Activated CD8-positive, alpha-beta memory T cell treated with anti-CD3 and anti-CD28 coated beads, Interleukin-2, amount 10 ng/mL, durations not matched to agents 7 days and 5 days (primary cell): ENCODE measurements around the gene SLC8A2. TPM values are rescaled to one million over a fixed set of nuclear protein-coding genes. Genes with fewer than 3 reads are reported as not detected.

Source experiments
- ATAC-seq: fragments of 150-1000 bp; cut with Tn5 transposase; one replicate; pipeline ENCODE4 v1.10.0; 2021; ENCODE audit warnings: moderate library complexity
- CTCF ChIA-PET: fragments of 350-600 bp; sonication (Branson Sonifier 250); formaldehyde crosslinking; loops from one replicate; lab custom pipeline; 2021; ENCODE audit warnings: antibody characterized with exemption; lab: Charles Lee
- DNase-seq: peaks from one replicate; pipeline ENCODE4 v3.0.0-alpha.2; 2020
- H3K27ac Mint-ChIP-seq: one replicate; pipeline ENCODE4 v1.8.0; 2021; ENCODE audit warnings: mild to moderate bottlenecking, mixed read lengths
- H3K27me3 Mint-ChIP-seq: one replicate; pipeline ENCODE4 v1.8.0; 2021; ENCODE audit warnings: mixed read lengths
- H3K36me3 Mint-ChIP-seq: one replicate; pipeline ENCODE4 v1.8.0; 2021; ENCODE audit warnings: mild to moderate bottlenecking, mixed read lengths
- H3K4me1 Mint-ChIP-seq: one replicate; pipeline ENCODE4 v1.8.0; 2021; ENCODE audit warnings: mixed read lengths
- H3K4me3 Mint-ChIP-seq: one replicate; pipeline ENCODE4 v1.8.0; 2021; ENCODE audit warnings: mild to moderate bottlenecking, moderate library complexity, mixed read lengths
- H3K9me3 Mint-ChIP-seq: one replicate; pipeline ENCODE4 v1.8.0; 2022; ENCODE audit warnings: low read depth, mixed read lengths
- total RNA-seq, 2 experiments: library from RNA; stranded (reverse); gene quantifications; one replicate each; pipeline ENCODE4 v1.2.3, GENCODE V29; 2021

Gene SLC8A2
- total RNA-seq, 2 experiments from 2014 or later = 0.14 to 0.32 TPM

DNA sequence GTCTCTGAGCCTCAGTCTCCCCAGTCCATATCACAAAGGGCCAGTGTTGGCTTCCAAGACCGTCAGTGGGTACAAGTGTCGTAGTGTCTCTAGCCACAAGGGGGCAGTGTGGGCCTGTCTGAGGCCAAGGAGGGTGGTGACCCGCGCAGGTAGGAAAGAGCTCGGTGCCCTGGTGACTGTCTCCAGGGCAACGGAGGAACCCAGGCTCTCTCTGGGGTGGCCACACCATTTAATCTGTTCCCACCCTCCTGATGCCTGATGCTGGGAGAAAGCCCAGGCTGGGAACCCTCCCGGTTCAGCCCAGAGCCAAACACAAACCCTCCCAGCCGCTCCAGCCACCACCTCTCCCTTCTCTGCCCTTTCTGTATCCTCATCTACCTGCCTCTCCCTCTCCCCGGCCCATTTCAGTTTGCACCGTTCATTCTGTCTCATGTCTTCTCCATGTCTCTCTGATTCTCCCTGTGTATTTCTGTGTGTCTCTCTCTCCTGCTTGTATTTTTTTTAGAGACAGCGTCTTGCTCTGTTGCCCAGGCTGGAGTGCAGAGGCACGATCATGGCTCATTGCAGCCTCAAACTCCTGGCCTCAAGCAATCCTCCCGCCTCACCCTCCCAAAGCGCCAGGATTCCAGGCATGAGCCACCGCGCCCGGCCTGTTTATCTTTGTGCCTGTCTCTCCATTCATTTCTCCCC, 34.8 kb downstream of the SLC8A2 start:
- H3K36me3 Mint-ChIP-seq = no peaks in the 10 kb centered on the region
- ATAC-seq = peak; percentile 90
- no peak overlapping the region for H3K27ac Mint-ChIP-seq
- H3K9me3 Mint-ChIP-seq = no peaks in the 10 kb centered on the region
- H3K4me1 Mint-ChIP-seq = peaks cover 49% of the 10 kb centered on the region
- no peak overlapping the region for H3K4me3 Mint-ChIP-seq
- CTCF ChIA-PET = interaction anchor here (0.5 to 16.9 kb wide), 38 partner anchors 9 to 328 kb away, joined by 3 to 408 read pairs (median 4); partner anchors contain the start of genes DHX34, EHD2, INAFM1 and KPTN
- DNase-seq = peak; percentile 86
- peaks cover 37% of the 10 kb centered on the region for H3K27me3 Mint-ChIP-seq

GRCh38 chr19:47435883-47436417, 35.7 kb downstream of the SLC8A2 start:
- H3K4me3 Mint-ChIP-seq = peak overlapping the region; percentile 27
- peak overlapping the region; percentile 21 for H3K27ac Mint-ChIP-seq
- H3K36me3 Mint-ChIP-seq = no peaks in the 10 kb centered on the region
- peaks cover 35% of the 10 kb centered on the region for H3K27me3 Mint-ChIP-seq
- DNase-seq (no peak), ATAC-seq (no peak)
- no peaks in the 10 kb centered on the region for H3K9me3 Mint-ChIP-seq
- CTCF ChIA-PET = interaction anchor here (1.0 to 16.9 kb wide), 24 partner anchors 8 to 305 kb away, joined by 3 to 408 read pairs (median 6); partner anchors contain the start of genes DHX34, EHD2, INAFM1 and KPTN
- H3K4me1 Mint-ChIP-seq = peaks cover 52% of the 10 kb centered on the region

DNA sequence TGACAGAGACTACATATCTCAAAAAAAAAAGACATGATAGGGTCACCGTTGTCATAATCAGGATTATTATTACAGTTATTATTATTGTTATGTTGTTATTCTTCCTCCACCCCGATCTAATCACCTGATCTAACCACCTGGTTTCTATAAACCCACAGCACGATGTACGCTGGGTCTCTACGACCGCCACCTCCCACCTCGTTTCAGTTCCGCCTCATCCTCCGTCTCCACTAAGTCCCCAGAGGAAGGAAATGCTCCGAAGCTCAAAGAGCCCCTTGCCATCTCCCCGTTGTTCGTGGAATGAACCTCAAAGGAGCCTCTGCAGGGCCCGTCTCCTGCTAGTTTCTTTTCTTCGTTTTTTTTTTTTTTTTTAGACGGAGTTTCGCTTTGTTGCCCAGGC, 36.5 kb downstream of the SLC8A2 start:
- Mint-ChIP-seq H3K27ac (peak overlapping the region; percentile 81), H3K27me3 (peaks cover 41% of the 10 kb centered on the region), H3K36me3 (no peaks in the 10 kb centered on the region), H3K9me3 (no peaks in the 10 kb centered on the region), H3K4me1 (peaks cover 57% of the 10 kb centered on the region), H3K4me3 (peak overlapping the region; percentile 57)
- ATAC-seq (peak; percentile 68), DNase-seq (peak; percentile 75)
- CTCF ChIA-PET = interaction anchor here (0.7 to 16.9 kb wide), 9 partner anchors 12 to 269 kb away, joined by 3 to 408 read pairs (median 11); partner anchors contain the start of genes EHD2, KPTN and NAPA

GRCh38 chr19:47434088-47434487, 37.6 kb downstream of the SLC8A2 start:
- CTCF ChIA-PET = interaction anchor here (1.3 to 16.9 kb wide), 8 partner anchors 13 to 270 kb away, joined by 3 to 408 read pairs (median 8); partner anchors contain the start of genes DHX34, EHD2, KPTN and NAPA
- H3K4me1 Mint-ChIP-seq = peaks cover 66% of the 10 kb centered on the region

GRCh38 chr19:47433121-47433520, 38.6 kb downstream of the SLC8A2 start:
- no peaks in the 10 kb centered on the region for H3K9me3 Mint-ChIP-seq
- DNase-seq (no peak), ATAC-seq (no peak)
- H3K27ac Mint-ChIP-seq = peak overlapping the region; percentile 52
- H3K4me1 Mint-ChIP-seq = peaks cover 68% of the 10 kb centered on the region
- H3K36me3 Mint-ChIP-seq = no peaks in the 10 kb centered on the region
- peaks cover 40% of the 10 kb centered on the region for H3K27me3 Mint-ChIP-seq
- no peak overlapping the region for H3K4me3 Mint-ChIP-seq
- CTCF ChIA-PET = interaction anchor here (1.5 to 16.9 kb wide), 4 partner anchors 51 to 271 kb away, joined by 5 to 408 read pairs (median 35); partner anchors contain the start of genes DHX34, EHD2, KPTN and NAPA

More at GRCh38 chr19:47434088-47434487, 37.6 kb downstream of the SLC8A2 start:
- H3K9me3 Mint-ChIP-seq = no peaks in the 10 kb centered on the region
- no peak overlapping the region for H3K4me3 Mint-ChIP-seq
- H3K27me3 Mint-ChIP-seq = peaks cover 45% of the 10 kb centered on the region
- ATAC-seq (no peak), DNase-seq (no peak)
- no peaks in the 10 kb centered on the region for H3K36me3 Mint-ChIP-seq
- H3K27ac Mint-ChIP-seq = no peak overlapping the region

GRCh38 chr19:47432499-47432898, 39.2 kb downstream of the SLC8A2 start:
- Mint-ChIP-seq H3K36me3 (no peaks in the 10 kb centered on the region), H3K27ac (no peak overlapping the region), H3K9me3 (no peaks in the 10 kb centered on the region), H3K4me1 (peaks cover 68% of the 10 kb centered on the region), H3K27me3 (peaks cover 35% of the 10 kb centered on the region), H3K4me3 (no peak overlapping the region)
- ATAC-seq (no peak), DNase-seq (no peak)
- CTCF ChIA-PET = interaction anchor here (2.3 to 16.9 kb wide), 3 partner anchors 51 to 272 kb away, joined by 8 to 408 read pairs (median 62); partner anchors contain the start of genes DHX34, EHD2 and KPTN

GRCh38 chr19:47432091-47432490, 39.6 kb downstream of the SLC8A2 start:
- DNase-seq (no peak), ATAC-seq (no peak)
- peaks cover 34% of the 10 kb centered on the region for H3K27me3 Mint-ChIP-seq
- H3K27ac Mint-ChIP-seq = no peak overlapping the region
- no peaks in the 10 kb centered on the region for H3K36me3 Mint-ChIP-seq
- peaks cover 68% of the 10 kb centered on the region for H3K4me1 Mint-ChIP-seq
- no peak overlapping the region for H3K4me3 Mint-ChIP-seq
- CTCF ChIA-PET = interaction anchor here (2.3 to 16.9 kb wide), 3 partner anchors 52 to 272 kb away, joined by 8 to 408 read pairs (median 62); partner anchors contain the start of genes DHX34, EHD2 and KPTN
- H3K9me3 Mint-ChIP-seq = no peaks in the 10 kb centered on the region

- Mint-ChIP-seq H3K4me3 (peak overlapping the region; percentile 53), H3K27me3 (peaks cover 41% of the 10 kb centered on the region), H3K27ac (peak overlapping the region; percentile 24), H3K36me3 (no peaks in the 10 kb centered on the region), H3K4me1 (peaks cover 51% of the 10 kb centered on the region), H3K9me3 (no peaks in the 10 kb centered on the region)
- ATAC-seq (peak; percentile 42), DNase-seq (peak; percentile 67)
- CTCF ChIA-PET = interaction anchor here (0.9 to 16.9 kb wide), 8 partner anchors 9 to 274 kb away, joined by 3 to 408 read pairs (median 4); partner anchors contain the start of genes EHD2 and KPTN
Observed at GRCh38 chr19:47430041-47430802, 41.5 kb downstream of the SLC8A2 start.

DNA sequence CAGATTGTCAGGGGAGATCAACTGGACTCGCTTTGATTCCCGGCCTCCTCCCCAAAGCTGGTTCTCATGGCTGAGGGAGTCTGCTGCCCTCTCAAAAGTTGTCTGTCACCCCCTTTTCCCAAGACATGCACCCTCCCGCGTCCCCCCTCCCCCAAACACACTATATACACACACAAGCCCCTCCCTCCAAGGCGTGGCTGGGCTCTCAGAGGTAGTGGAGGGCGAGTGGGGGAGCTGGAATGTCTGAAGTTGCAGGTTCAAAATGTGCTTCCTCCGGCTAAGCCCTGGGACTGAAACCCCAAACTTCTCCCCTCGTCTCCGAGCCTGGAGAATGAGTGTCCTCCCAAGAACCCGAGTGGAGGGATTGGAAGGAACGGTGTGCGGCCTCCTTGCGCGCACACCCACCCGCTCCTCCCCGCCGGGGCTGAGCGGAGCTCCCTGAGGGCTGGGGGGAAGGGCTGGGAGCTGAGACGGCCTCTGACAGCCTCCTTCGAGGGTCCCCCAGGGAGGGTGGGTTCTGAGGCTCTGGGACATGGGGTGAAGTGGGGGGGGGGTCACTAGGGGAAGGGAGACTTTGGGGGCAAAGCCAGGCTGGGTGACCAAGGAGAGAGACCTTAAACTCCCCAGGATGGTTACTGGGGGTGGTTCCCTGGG, 42.4 kb downstream of the SLC8A2 start:
- H3K9me3 Mint-ChIP-seq = no peaks in the 10 kb centered on the region
- no peaks in the 10 kb centered on the region for H3K36me3 Mint-ChIP-seq
- peaks cover 41% of the 10 kb centered on the region for H3K4me1 Mint-ChIP-seq
- no peak for DNase-seq
- peak overlapping the region; percentile 53 for H3K4me3 Mint-ChIP-seq
- CTCF ChIA-PET = interaction anchor here (0.9 to 16.9 kb wide), 15 partner anchors 7 to 316 kb away, joined by 3 to 408 read pairs (median 10); partner anchors contain the start of genes DHX34, EHD2, INAFM1 and KPTN
- ATAC-seq = no peak
- H3K27ac Mint-ChIP-seq = no peak overlapping the region
- H3K27me3 Mint-ChIP-seq = peaks cover 47% of the 10 kb centered on the region

DNA sequence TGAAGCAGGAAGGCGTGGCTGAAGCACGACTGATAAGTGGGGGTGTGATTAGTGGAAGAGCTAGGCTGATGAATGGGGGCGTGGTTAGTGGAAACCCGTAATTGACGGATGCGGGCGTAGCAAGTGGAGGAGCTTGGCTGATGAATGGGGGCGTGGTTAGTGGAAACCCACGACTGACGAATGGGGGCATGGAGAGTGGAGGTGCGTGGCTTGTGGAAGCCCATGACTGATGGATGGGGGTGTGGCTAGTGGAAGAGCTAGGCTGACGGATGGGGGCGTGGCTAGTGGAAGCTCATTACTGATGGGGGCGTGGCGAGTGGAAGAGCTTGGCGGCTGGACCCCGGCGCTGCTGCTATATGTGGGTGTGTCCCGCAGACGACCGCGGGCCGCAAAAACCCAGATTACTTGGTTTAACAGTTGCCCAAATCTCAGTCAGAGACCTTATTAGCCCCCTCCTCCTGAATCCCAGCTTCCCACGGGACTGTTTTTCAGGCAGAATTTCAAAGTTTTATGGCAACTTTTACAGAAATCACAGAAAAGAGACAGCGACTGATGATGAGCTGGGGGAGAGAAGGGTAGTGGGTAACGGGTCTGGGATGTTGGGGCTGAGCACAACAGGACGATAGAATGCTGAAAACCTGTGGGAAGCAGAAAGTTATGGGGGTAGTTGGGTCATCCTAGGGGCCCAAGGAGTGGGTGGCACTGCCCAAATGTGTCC, 43.4 kb downstream of the SLC8A2 start:
- CTCF ChIA-PET = interaction anchor here (0.6 to 16.9 kb wide), 32 partner anchors 8 to 785 kb away, joined by 3 to 408 read pairs (median 4); partner anchors contain the start of genes CCDC9, DHX34, EHD2 and INAFM1
- Mint-ChIP-seq H3K4me3 (no peak overlapping the region), H3K4me1 (peaks cover 33% of the 10 kb centered on the region), H3K9me3 (no peaks in the 10 kb centered on the region), H3K36me3 (no peaks in the 10 kb centered on the region), H3K27me3 (peaks cover 54% of the 10 kb centered on the region), H3K27ac (no peak overlapping the region)
- DNase-seq = peak; percentile 96
- ATAC-seq = peak; percentile 88

GRCh38 chr19:47427241-47428176, 44.2 kb downstream of the SLC8A2 start:
- DNase-seq (peak; percentile 80), ATAC-seq (peak; percentile 43)
- Mint-ChIP-seq H3K27ac (no peak overlapping the region), H3K4me3 (no peak overlapping the region), H3K4me1 (peaks cover 24% of the 10 kb centered on the region), H3K9me3 (no peaks in the 10 kb centered on the region), H3K27me3 (peaks cover 63% of the 10 kb centered on the region), H3K36me3 (peaks cover 1% of the 10 kb centered on the region)
- CTCF ChIA-PET = interaction anchor here (0.6 to 16.9 kb wide), 28 partner anchors 9 to 317 kb away, joined by 3 to 408 read pairs (median 4); partner anchors contain the start of genes CCDC9, DHX34, EHD2 and INAFM1
